PFSK-1 (cell line): Measurements from ENCODE around the gene RHOD.

Experiments
- FOXP2 ChIP-seq: optimal IDR thresholded peaks from 2 replicates; pipeline ENCODE3; 2011; ENCODE audit warnings: borderline replicate concordance, control low read depth, inconsistent platforms; ENCODE audit not compliant: insufficient read depth; ENCODE audit errors: extremely low read length, extremely low read depth
- POLR2AphosphoS5 ChIP-seq: IDR thresholded peaks from 2 replicates; pipeline ENCODE4 v1.6.1; 2012; ENCODE audit warnings: low read depth, mild to moderate bottlenecking, control low read depth, low read length, moderate library complexity
- REST ChIP-seq, 2 experiments: IDR thresholded peaks; 2 replicates each; pipeline versions ENCODE4 v1.6.1 to v1.8.0; 2011 to 2012; ENCODE audit warnings: low read depth in 2 of 2, low read length in 2 of 2, control low read depth in 1 of 2, inconsistent platforms in 1 of 2, mild to moderate bottlenecking in 1 of 2, moderate library complexity in 1 of 2; ENCODE audit not compliant: insufficient read depth in 1 of 2
- SIN3A ChIP-seq: IDR thresholded peaks from 2 replicates; pipeline ENCODE4 v1.6.1; 2012; ENCODE audit warnings: mild to moderate bottlenecking, low read length, moderate library complexity, borderline replicate concordance; ENCODE audit not compliant: insufficient read depth
- TAF1 ChIP-seq: IDR thresholded peaks from 2 replicates; pipeline ENCODE4 v1.6.1; 2012; ENCODE audit warnings: low read length, control low read depth, borderline replicate concordance; ENCODE audit not compliant: insufficient read depth

Gene RHOD

GRCh38 chr11:67060111-67060522, 3.5 kb downstream of the RHOD start:
- no peak for TF ChIP-seq POLR2AphosphoS5
- TF ChIP-seq SIN3A, result no peak
- TF ChIP-seq REST (IDR thresholded peaks at IDR 0.05; ENCODE audit: insufficient read depth in 1 of 2, low read depth in 2 of 2, low read length in 2 of 2), result no peak
- TF ChIP-seq FOXP2, result no peak
- no peak for TF ChIP-seq TAF1

- no peak for TF ChIP-seq FOXP2
- no peak for TF ChIP-seq REST (IDR thresholded peaks at IDR 0.05; ENCODE audit: insufficient read depth in 1 of 2, low read depth in 2 of 2, low read length in 2 of 2)
- no peak for TF ChIP-seq SIN3A
- no peak for TF ChIP-seq TAF1
- TF ChIP-seq POLR2AphosphoS5, result no peak
Measured at GRCh38 chr11:67062526-67063373, 6.1 kb downstream of the RHOD start.

- TF ChIP-seq FOXP2, result no peak
- TF ChIP-seq SIN3A, result no peak
- TF ChIP-seq TAF1, result no peak
- no peak for TF ChIP-seq REST (IDR thresholded peaks at IDR 0.05; ENCODE audit: insufficient read depth in 1 of 2, low read depth in 2 of 2, low read length in 2 of 2)
- TF ChIP-seq POLR2AphosphoS5, result no peak
Measured at GRCh38 chr11:67066333-67066709, 9.7 kb downstream of the RHOD start.

- TF ChIP-seq FOXP2 (peak; percentile 46), SIN3A (no peak)
Measured at GRCh38 chr11:67071420-67072284, 15.0 kb downstream of the RHOD start.

GRCh38 chr11:67072295-67072694, 15.6 kb downstream of the RHOD start:
- TF ChIP-seq POLR2AphosphoS5 (no peak), FOXP2 (no peak), TAF1 (no peak), REST (IDR thresholded peaks at IDR 0.05; ENCODE audit: insufficient read depth in 1 of 2, low read depth in 2 of 2, low read length in 2 of 2) (no peak), SIN3A (no peak)
